GM18858 (cell line): ENCODE results near the gene NCK2.
A peak's percentile ranks its signal among the peaks of the same experiment; 100 is the strongest.

ENCODE experiments used
- ATAC-seq: cut with Tn5 transposase; IDR thresholded peaks from one replicate; pipeline ENCODE4 v1.9.1; 2021; ENCODE audit not compliant: unreplicated experiment

NCK2 gene

GRCh38 chr2:105734762-105735538 lies 9.8 kb upstream of the NCK2 start:
- ATAC-seq = no peak

GRCh38 chr2:105736145-105736544 lies 8.6 kb upstream of the NCK2 start:
- ATAC-seq = no peak

- no peak for ATAC-seq
Observed at GRCh38 chr2:105737980-105738657, 6.6 kb upstream of the NCK2 start.

- no peak for ATAC-seq
Observed at GRCh38 chr2:105738658-105739241, 6.0 kb upstream of the NCK2 start.

- ATAC-seq = no peak
Observed at GRCh38 chr2:105739426-105739825, 5.3 kb upstream of the NCK2 start.

- no peak for ATAC-seq
Observed at GRCh38 chr2:105739944-105740530, 4.7 kb upstream of the NCK2 start.

- ATAC-seq = no peak
Observed at GRCh38 chr2:105741174-105741573, 3.5 kb upstream of the NCK2 start.

- ATAC-seq = no peak
Observed at GRCh38 chr2:105741617-105742016, 3.1 kb upstream of the NCK2 start.

- ATAC-seq = peak; percentile 61
Observed at GRCh38 chr2:105744091-105744908, 412 bp upstream of the NCK2 start.

GRCh38 chr2:105746177-105747080 lies 1.7 kb downstream of the NCK2 start:
- peak; percentile 39 for ATAC-seq

GRCh38 chr2:105747254-105747894 lies 2.7 kb downstream of the NCK2 start:
- ATAC-seq = no peak

GRCh38 chr2:105747991-105748390 lies 3.3 kb downstream of the NCK2 start:
- ATAC-seq = no peak

- no peak for ATAC-seq
Observed at GRCh38 chr2:105748566-105748965, 3.9 kb downstream of the NCK2 start.

GRCh38 chr2:105749583-105750400 lies 5.1 kb downstream of the NCK2 start:
- ATAC-seq = no peak

- no peak for ATAC-seq
Observed at GRCh38 chr2:105750735-105751134, 6.0 kb downstream of the NCK2 start.

GRCh38 chr2:105751272-105751671 lies 6.6 kb downstream of the NCK2 start:
- ATAC-seq = no peak

GRCh38 chr2:105752691-105753358 lies 8.1 kb downstream of the NCK2 start:
- no peak for ATAC-seq

- no peak for ATAC-seq
Observed at GRCh38 chr2:105753380-105753779, 8.7 kb downstream of the NCK2 start.
